Astrocyte (in vitro differentiated cells and primary cell): ENCODE data around the gene ZDHHC21. TPM values are rescaled to one million over a fixed set of nuclear protein-coding genes. Genes with fewer than 3 reads are reported as not detected.

Experiments
- DNase-seq: peaks from one replicate; pipeline ENCODE4 v3.0.0-alpha.2; 2010; ENCODE audit warnings: low read depth
- FAIRE-seq: peaks from 2 replicates; lab custom pipeline; 2011; peaks lifted over from hg19 to GRCh38; lab: Jason Lieb, UNC
- H2AFZ ChIP-seq: 2 replicates; pipeline ENCODE4 v1.6.0; 2012; ENCODE audit warnings: low read depth, low read length, inconsistent platforms
- H3K27ac ChIP-seq: 2 replicates; pipeline ENCODE4 v1.5.1; 2011; ENCODE audit warnings: low read depth, low read length, inconsistent platforms
- H3K27me3 ChIP-seq: 2 replicates; pipeline ENCODE4 v1.6.0; 2011; ENCODE audit warnings: low read length, inconsistent platforms; ENCODE audit not compliant: insufficient read depth
- H3K36me3 ChIP-seq: 2 replicates; pipeline ENCODE4 v1.5.1; 2011; ENCODE audit warnings: low read length, inconsistent platforms; ENCODE audit not compliant: insufficient read depth
- H3K4me1 ChIP-seq: 2 replicates; pipeline ENCODE4 v1.5.1; 2011; ENCODE audit warnings: low read length, inconsistent platforms; ENCODE audit not compliant: insufficient read depth
- H3K4me2 ChIP-seq: 2 replicates; pipeline ENCODE4 v1.6.0; 2012; ENCODE audit warnings: low read length, inconsistent platforms
- H3K4me3 ChIP-seq: 2 replicates; pipeline ENCODE4 v1.5.1; 2011; ENCODE audit warnings: low read depth, mild to moderate bottlenecking, low read length, inconsistent platforms; ENCODE audit not compliant: insufficient read depth
- H3K79me2 ChIP-seq: 2 replicates; pipeline ENCODE4 v1.6.0; 2012; ENCODE audit warnings: mild to moderate bottlenecking, low read length, inconsistent platforms; ENCODE audit not compliant: insufficient read depth
- H3K9ac ChIP-seq: 2 replicates; pipeline ENCODE4 v1.6.0; 2012; ENCODE audit warnings: mild to moderate bottlenecking, low read length, inconsistent platforms
- H3K9me3 ChIP-seq: 2 replicates; pipeline ENCODE4 v1.5.1; 2012; ENCODE audit warnings: low read depth, mild to moderate bottlenecking, low read length, inconsistent platforms; ENCODE audit not compliant: insufficient read depth
- H4K20me1 ChIP-seq: 2 replicates; pipeline ENCODE4 v1.6.0; 2012; ENCODE audit warnings: low read length, inconsistent platforms; ENCODE audit not compliant: insufficient read depth
- H3K27ac Mint-ChIP-seq: one replicate; pipeline ENCODE4 v1.8.0; 2021; ENCODE audit warnings: mild to moderate bottlenecking, mixed read lengths; ENCODE audit not compliant: unreplicated experiment
- H3K27me3 Mint-ChIP-seq: one replicate; pipeline ENCODE4 v1.8.0; 2021; ENCODE audit warnings: low read depth, mixed read lengths; ENCODE audit not compliant: unreplicated experiment
- H3K36me3 Mint-ChIP-seq: one replicate; pipeline ENCODE4 v1.8.0; 2021; ENCODE audit warnings: low read depth, mixed read lengths; ENCODE audit not compliant: unreplicated experiment
- H3K4me1 Mint-ChIP-seq: one replicate; pipeline ENCODE4 v1.8.0; 2021; ENCODE audit warnings: low read depth, mixed read lengths; ENCODE audit not compliant: unreplicated experiment
- H3K4me3 Mint-ChIP-seq: one replicate; pipeline ENCODE4 v1.8.0; 2021; ENCODE audit warnings: mild to moderate bottlenecking, moderate library complexity, mixed read lengths; ENCODE audit not compliant: unreplicated experiment
- H3K9me3 Mint-ChIP-seq: one replicate; pipeline ENCODE4 v1.8.0; 2021; ENCODE audit warnings: mild to moderate bottlenecking, mixed read lengths; ENCODE audit not compliant: unreplicated experiment
- CTCF ChIP-seq: IDR thresholded peaks from 2 replicates; pipeline ENCODE4 v1.5.1; 2011; ENCODE audit warnings: low read depth, mild to moderate bottlenecking, inconsistent platforms, low read length, moderate library complexity; ENCODE audit not compliant: insufficient read depth
- EZH2 ChIP-seq: IDR thresholded peaks from 2 replicates; pipeline ENCODE4 v1.6.1; 2012; ENCODE audit warnings: mild to moderate bottlenecking, low read length, inconsistent platforms; ENCODE audit not compliant: insufficient read depth
- total RNA-seq: library from RNA; stranded (reverse); gene quantifications from 2 replicates; pipeline ENCODE4 v1.2.1, GENCODE V29; 2021

The ZDHHC21 gene
- total RNA-seq, 1 donor from 2014 or later, result 9.8 TPM

- Mint-ChIP-seq H3K27me3 (peaks cover 3% of the 10 kb centered on the region), H3K27ac (peak overlapping the region; percentile 60), H3K36me3 (peaks cover 5% of the 10 kb centered on the region), H3K4me1 (peaks cover 4% of the 10 kb centered on the region), H3K9me3 (no peaks in the 10 kb centered on the region), H3K4me3 (peak overlapping the region; percentile 97)
- Histone ChIP-seq H3K79me2 (peaks cover 17% of the 10 kb centered on the region), H3K4me3 (peak overlapping the region; percentile 69), H2AFZ (peak overlapping the region; percentile 98), H3K4me2 (peak overlapping the region; percentile 93), H3K36me3 (peaks cover 4% of the 10 kb centered on the region), H3K9ac (peak overlapping the region; percentile 74), H3K4me1 (peaks cover 9% of the 10 kb centered on the region), H3K9me3 (no peaks in the 10 kb centered on the region), H3K27ac (no peak overlapping the region), H4K20me1 (peaks cover 4% of the 10 kb centered on the region), H3K27me3 (peaks cover 8% of the 10 kb centered on the region)
- DNase-seq (peak; percentile 12), FAIRE-seq (no peak)
- no peak for TF ChIP-seq CTCF
- TF ChIP-seq EZH2, result no peak
These were observed 572 bp downstream of the ZDHHC21 start for GRCh38 chr9:14692470-14693250.

- TF ChIP-seq CTCF, result no peak
- no peak for TF ChIP-seq EZH2
- Histone ChIP-seq H3K4me3 (no peak overlapping the region), H3K9me3 (no peaks in the 10 kb centered on the region), H3K9ac (no peak overlapping the region), H3K27ac (no peak overlapping the region), H3K36me3 (peaks cover 4% of the 10 kb centered on the region), H3K4me2 (peak overlapping the region; percentile 93), H3K4me1 (peaks cover 13% of the 10 kb centered on the region), H4K20me1 (peaks cover 8% of the 10 kb centered on the region), H3K79me2 (peaks cover 17% of the 10 kb centered on the region), H3K27me3 (no peaks in the 10 kb centered on the region), H2AFZ (no peak overlapping the region)
- Mint-ChIP-seq H3K27me3 (no peaks in the 10 kb centered on the region), H3K4me1 (peaks cover 4% of the 10 kb centered on the region), H3K9me3 (no peaks in the 10 kb centered on the region), H3K36me3 (peaks cover 5% of the 10 kb centered on the region), H3K4me3 (no peak overlapping the region), H3K27ac (no peak overlapping the region)
- DNase-seq (no peak), FAIRE-seq (no peak)
These were observed 2.1 kb downstream of the ZDHHC21 start for GRCh38 chr9:14690948-14691730.
